ENCODE data around the gene NAAA.
A peak's percentile ranks its signal among the peaks of the same experiment; 100 is the strongest.
"Not testable (repeated sequence)": the region's sequence is repeated elsewhere in the genome, so short reads cannot be mapped to it uniquely, and the experiment has no call there.

NAAA gene

DNA sequence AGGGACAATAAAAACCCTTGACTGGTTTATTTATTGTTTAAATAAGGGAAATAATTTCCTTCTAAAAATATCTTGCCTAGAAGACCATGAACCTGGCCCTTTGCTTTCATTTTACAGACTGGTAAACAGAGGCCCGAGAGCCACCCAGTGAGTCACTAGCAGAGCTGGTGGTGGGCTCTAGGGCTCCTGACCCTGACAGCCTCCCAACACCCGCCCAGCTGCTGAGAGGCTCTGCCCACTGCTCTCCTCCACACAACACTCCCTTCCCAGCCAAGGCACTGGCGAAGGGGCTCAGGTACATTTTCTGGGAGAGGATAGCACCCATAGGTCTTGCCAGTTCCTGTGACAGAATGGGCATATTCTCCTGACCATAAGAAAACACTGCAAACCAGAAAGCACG, 20.5 kb downstream of the NAAA start:
- in situ Hi-C loops (cut with MboI; ENCODE audit: low pct_unique_long_range_greater_than_20kb, low sequenced_read_pairs, unreplicated experiment) = loop anchor here (25.0 kb wide), 1 partner anchor 142 kb away; the partner anchor contains the start of gene ART3
- TF ChIP-seq, protein P1, sequence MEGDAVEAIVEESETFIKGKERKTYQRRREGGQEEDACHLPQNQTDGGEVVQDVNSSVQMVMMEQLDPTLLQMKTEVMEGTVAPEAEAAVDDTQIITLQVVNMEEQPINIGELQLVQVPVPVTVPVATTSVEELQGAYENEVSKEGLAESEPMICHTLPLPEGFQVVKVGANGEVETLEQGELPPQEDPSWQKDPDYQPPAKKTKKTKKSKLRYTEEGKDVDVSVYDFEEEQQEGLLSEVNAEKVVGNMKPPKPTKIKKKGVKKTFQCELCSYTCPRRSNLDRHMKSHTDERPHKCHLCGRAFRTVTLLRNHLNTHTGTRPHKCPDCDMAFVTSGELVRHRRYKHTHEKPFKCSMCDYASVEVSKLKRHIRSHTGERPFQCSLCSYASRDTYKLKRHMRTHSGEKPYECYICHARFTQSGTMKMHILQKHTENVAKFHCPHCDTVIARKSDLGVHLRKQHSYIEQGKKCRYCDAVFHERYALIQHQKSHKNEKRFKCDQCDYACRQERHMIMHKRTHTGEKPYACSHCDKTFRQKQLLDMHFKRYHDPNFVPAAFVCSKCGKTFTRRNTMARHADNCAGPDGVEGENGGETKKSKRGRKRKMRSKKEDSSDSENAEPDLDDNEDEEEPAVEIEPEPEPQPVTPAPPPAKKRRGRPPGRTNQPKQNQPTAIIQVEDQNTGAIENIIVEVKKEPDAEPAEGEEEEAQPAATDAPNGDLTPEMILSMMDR (IDR thresholded peaks at IDR 0.05; ENCODE audit: extremely low read depth, insufficient read depth, missing control alignments) = no peak
- no peak for DNase-seq (ENCODE audit: low spot score)

DNA sequence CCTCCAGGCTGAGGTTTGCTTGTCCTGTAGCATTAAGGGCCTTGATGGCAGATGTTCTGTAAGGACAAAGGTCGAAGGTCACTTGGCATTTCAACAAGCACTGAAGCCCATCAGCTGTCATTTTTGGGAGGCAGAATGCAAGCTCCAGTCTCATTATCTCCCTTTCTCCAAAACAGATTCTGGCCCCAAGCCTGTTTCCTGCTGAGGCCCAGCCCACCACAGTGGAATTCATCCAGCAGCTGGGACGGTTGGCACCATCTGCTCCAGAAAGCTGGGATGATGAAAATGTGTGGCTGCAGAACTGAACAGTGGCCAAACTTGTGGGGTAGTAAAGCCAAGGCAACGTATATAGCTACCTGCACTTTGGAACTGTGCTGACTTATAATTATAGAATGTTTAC, 20.9 kb downstream of the NAAA start:
- TF ChIP-seq, protein P1 (IDR thresholded peaks at IDR 0.05; ENCODE audit: extremely low read depth, insufficient read depth, missing control alignments) = no peak
- in situ Hi-C loops (cut with MboI; ENCODE audit: low pct_unique_long_range_greater_than_20kb, low sequenced_read_pairs, unreplicated experiment) = loop anchor here (25.0 kb wide), 1 partner anchor 142 kb away; the partner anchor contains the start of gene ART3
- DNase-seq (ENCODE audit: low spot score) = no peak

DNA sequence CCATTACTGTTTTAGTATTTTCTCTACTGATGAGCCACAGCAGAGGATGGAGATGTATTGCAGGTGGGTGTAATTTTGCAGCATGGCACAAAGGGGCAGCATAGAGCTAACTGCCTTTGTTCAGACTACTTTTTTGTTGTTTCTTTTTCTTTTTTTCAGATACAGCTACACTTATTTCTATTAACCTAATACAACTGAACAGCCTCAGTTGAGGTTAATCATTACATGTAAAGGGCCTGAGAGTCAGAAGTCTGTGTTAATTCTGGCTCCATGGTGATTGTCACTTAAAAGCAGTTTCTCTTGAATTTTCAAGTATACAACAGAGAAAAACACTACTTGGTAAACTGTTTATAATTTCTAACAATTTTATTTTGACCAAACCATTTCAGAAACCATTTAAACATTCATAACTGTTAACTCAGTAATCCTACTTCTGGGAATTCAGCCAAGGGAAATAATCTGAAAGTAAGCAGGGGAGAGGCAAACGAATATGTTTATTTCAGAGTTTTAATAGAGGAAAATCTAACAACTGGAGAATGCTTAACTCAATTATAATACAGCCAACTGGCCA, 24.6 kb downstream of the NAAA start:
- TF ChIP-seq, protein P1 (IDR thresholded peaks at IDR 0.05; ENCODE audit: extremely low read depth, insufficient read depth, missing control alignments) = peak; percentile 81
- in situ Hi-C loops (cut with MboI; ENCODE audit: low pct_unique_long_range_greater_than_20kb, low sequenced_read_pairs, unreplicated experiment) = loop anchor here (25.0 kb wide), 1 partner anchor 146 kb away; the partner anchor contains the start of gene ART3
- peak; percentile 72 for DNase-seq (ENCODE audit: low spot score)

DNA sequence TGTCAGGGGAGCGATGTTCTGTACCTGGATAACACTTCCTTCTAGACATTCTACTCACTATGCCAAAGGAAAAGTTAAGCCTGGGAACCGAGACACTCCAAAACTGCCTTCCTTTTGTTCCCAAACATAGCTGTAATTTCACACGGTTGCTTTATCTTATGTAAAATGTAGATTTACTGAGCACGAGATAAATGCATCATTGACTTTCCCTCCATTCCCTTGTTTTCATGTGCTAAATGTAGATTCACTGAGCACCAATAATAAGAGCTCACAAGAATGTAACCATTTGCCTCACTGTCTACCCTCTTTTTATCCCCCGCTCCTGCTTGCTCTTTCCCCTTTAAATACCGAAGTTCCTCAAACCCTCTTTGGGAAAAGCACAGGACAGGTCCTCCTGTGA, 27.8 kb downstream of the NAAA start:
- TF ChIP-seq, protein P1 (IDR thresholded peaks at IDR 0.05; ENCODE audit: extremely low read depth, insufficient read depth, missing control alignments) = no peak
- DNase-seq (ENCODE audit: low spot score) = no peak
- in situ Hi-C loops (cut with MboI; ENCODE audit: low pct_unique_long_range_greater_than_20kb, low sequenced_read_pairs, unreplicated experiment) = loop anchor here (25.0 kb wide), 1 partner anchor 149 kb away; the partner anchor contains the start of gene ART3

DNA sequence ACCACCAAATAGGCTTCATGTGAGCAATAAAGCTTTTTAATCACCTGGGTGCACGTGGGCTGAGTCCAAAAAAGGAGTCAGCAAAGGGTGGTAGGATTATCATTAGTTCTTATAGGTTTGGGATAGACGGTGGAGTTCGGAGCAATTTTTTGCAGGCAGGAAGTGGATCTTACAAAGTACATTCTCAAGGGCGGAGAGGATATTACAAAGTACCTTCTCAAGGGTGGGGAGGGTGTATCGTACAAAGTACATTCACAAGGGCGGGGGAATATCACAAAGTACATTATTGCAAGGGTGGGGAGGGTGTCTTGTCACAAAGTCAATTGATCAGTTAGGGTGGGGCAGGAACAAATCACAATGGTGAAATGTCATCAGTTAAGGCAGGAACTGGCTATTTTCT, 30.0 kb downstream of the NAAA start:
- not testable (repeated sequence) for DNase-seq (ENCODE audit: low spot score)
- in situ Hi-C loops (cut with MboI; ENCODE audit: low pct_unique_long_range_greater_than_20kb, low sequenced_read_pairs, unreplicated experiment) = loop anchor here (25.0 kb wide), 1 partner anchor 151 kb away; the partner anchor contains the start of gene ART3

DNA sequence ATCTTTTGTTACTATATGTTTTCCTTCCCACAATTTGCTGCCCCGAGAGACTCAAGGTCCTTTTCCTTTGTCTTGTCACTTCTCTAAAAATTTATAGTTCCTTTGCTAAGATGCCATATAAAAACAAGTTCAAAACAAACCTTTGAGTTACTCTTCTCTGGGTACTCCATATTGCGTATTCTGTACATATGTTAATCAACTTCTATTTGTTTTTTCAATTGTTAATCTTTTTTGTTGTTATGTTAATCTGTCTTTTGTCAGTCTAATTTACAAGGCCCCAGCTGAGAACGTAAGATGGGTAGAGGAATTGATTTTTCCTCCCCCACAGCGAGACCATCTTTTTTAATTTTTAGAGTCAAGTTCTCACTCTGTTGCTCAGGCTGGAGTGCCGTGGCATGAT, 31.4 kb downstream of the NAAA start:
- DNase-seq (ENCODE audit: low spot score) = no peak
- TF ChIP-seq, protein P1 (IDR thresholded peaks at IDR 0.05; ENCODE audit: extremely low read depth, insufficient read depth, missing control alignments) = no peak
- in situ Hi-C loops (cut with MboI; ENCODE audit: low pct_unique_long_range_greater_than_20kb, low sequenced_read_pairs, unreplicated experiment) = loop anchor here (25.0 kb wide), 1 partner anchor 153 kb away; the partner anchor contains the start of gene ART3

DNA sequence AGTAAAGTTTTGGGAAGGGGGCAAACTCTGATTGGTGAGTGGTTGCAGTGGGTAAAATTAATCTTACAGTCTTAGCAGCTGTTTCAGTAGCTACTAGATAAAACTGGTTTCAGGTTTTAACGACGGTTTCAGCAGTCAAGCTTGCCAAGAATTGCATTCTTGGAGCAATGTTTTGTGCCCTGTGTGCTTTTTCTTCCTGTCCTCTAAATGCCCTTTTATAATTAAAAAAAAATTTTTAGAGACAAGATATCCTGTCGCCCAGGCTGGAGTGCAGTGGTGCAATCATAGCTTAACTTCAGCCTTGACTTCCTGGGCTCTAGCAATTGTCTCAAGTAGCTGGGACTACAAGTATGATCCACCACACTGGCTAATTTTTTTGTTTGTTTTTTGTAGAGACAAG, 32.3 kb downstream of the NAAA start:
- no peak for DNase-seq (ENCODE audit: low spot score)
- in situ Hi-C loops (cut with MboI; ENCODE audit: low pct_unique_long_range_greater_than_20kb, low sequenced_read_pairs, unreplicated experiment) = loop anchor here (25.0 kb wide), 1 partner anchor 154 kb away; the partner anchor contains the start of gene ART3
- TF ChIP-seq, protein P1 (IDR thresholded peaks at IDR 0.05; ENCODE audit: extremely low read depth, insufficient read depth, missing control alignments) = no peak
